Measurements from ENCODE around the gene PARD3B. TPM values are rescaled to one million over a fixed set of nuclear protein-coding genes. Genes with fewer than 3 reads are reported as not detected.

Gene PARD3B
- total and polyA plus RNA-seq, 2 of the 8 experiments (the other 6 are each of a cell fraction or from before 2014, with no cell fraction given): 1.2 to 5.7 TPM

DNA sequence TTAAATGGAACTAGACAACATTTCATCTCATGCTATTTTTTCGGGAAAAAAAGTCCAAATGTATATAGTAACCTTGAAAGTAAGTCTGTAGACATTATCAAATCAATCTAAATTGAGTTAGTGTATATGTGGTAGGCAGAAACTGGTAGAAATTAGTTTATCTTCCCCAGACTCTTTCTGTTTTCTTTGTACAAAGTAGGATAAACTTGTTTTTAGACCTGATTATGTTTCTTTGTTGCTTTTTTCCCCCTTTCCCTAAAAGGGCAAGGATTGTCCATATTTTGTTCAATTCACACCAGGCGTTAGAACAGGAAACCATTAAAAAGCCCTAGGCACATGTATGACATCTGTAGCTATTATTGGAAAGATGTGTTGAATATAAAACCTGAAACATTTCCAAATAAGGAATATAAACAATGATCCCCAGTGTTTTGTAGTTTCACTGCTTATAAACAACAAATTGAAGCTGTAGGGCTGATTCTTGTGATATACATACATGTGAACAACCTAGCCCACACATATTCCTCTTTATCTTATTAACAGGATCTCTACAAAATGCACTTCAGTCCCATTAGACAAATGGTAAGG is 528.3 kb downstream of the PARD3B start:
- ChIA-PET POLR2A (ENCODE audit: partially characterized antibody) (interaction anchor here (0.7 kb wide), 1 partner anchor 32 kb away, joined by 3 read pairs; no protein-coding TSS in a partner anchor), CTCF (ENCODE audit: partially characterized antibody) (interaction anchor here (0.9 kb wide), 1 partner anchor 23 kb away, joined by 5 read pairs; no protein-coding TSS in a partner anchor)
- Histone ChIP-seq H4K8ac (ENCODE audit: extremely low read depth, insufficient read depth, low read length) (no peak overlapping the region), H4K20me1 (replicated peaks in 1 of 2; ENCODE audit: control insufficient read depth in 1 of 2, insufficient read depth in 2 of 2, low read length in 2 of 2) (no peaks in the 10 kb centered on the region), H3K27me3 (replicated peaks in 1 of 4; ENCODE audit: control insufficient read depth in 3 of 4, extremely low read depth in 1 of 4, insufficient read depth in 3 of 4, low read length in 3 of 4) (no peaks in the 10 kb centered on the region), H3K4ac (replicated peaks; ENCODE audit: insufficient read length, low read depth, low read length) (no peak overlapping the region), H3K27ac (ENCODE audit: low read depth, low read length) (no peak overlapping the region), H2BK15ac (ENCODE audit: low read length) (no peak overlapping the region), H3K23me2 (ENCODE audit: low read depth, low read length) (no peaks in the 10 kb centered on the region), H4K5ac (ENCODE audit: insufficient read length, low read depth, low read length) (no peak overlapping the region), H3K9me3 (ENCODE audit: insufficient read depth in 2 of 2, low read depth in 1 of 2, low read length in 1 of 2) (no peaks in the 10 kb centered on the region), H3K79me2 (ENCODE audit: control insufficient read depth in 1 of 2, insufficient read depth in 2 of 2, low read length in 2 of 2) (no peaks in the 10 kb centered on the region), H2BK5ac (ENCODE audit: low read depth, low read length) (no peak overlapping the region), H2BK20ac (ENCODE audit: low read length) (no peak overlapping the region), H3K4me3 (ENCODE audit: extremely low read depth in 1 of 4, insufficient read depth in 2 of 4, low read depth in 3 of 4, low read length in 4 of 4) (no peak overlapping the region), H2BK120ac (replicated peaks; ENCODE audit: low read depth, low read length) (no peak overlapping the region), H3K79me1 (ENCODE audit: low read depth, low read length) (no peaks in the 10 kb centered on the region), H2AFZ (ENCODE audit: low read length) (no peak overlapping the region), H3K4me2 (ENCODE audit: insufficient read depth in 1 of 2, low read depth in 2 of 2, low read length in 2 of 2) (no peak overlapping the region), H2AK5ac (ENCODE audit: low read depth, low read length) (no peak overlapping the region), H3K4me1 (replicated peaks in 1 of 4; ENCODE audit: control insufficient read depth in 3 of 4, insufficient read depth in 4 of 4, low read length in 3 of 4) (peaks cover 0 to 5% (median 3%) of the 10 kb centered on the region in 4 experiments; a peak in 3 of 7 replicates), H3K36me3 (ENCODE audit: control insufficient read depth in 2 of 4, insufficient read depth in 4 of 4, low read length in 3 of 4) (no peaks in the 10 kb centered on the region), H3K18ac (ENCODE audit: extremely low read depth, low read length) (no peak overlapping the region), H3K9ac (replicated peaks in 1 of 4; ENCODE audit: extremely low read depth in 1 of 4, low read depth in 3 of 4, low read length in 3 of 4) (no peak overlapping the region), H3K56ac (replicated peaks; ENCODE audit: insufficient read length, low read depth, low read length) (no peak overlapping the region), H3K14ac (ENCODE audit: insufficient read length) (no peak overlapping the region), H3K23ac (ENCODE audit: insufficient read length) (no peak overlapping the region), H2BK12ac (ENCODE audit: low read depth, low read length) (no peak overlapping the region), H4K91ac (replicated peaks; ENCODE audit: insufficient read length, low read length) (no peak overlapping the region)
- FAIRE-seq (peak; percentile 39), DNase-seq (ENCODE audit: low read depth in 1 of 2, low spot score in 2 of 2) (no peak)
- WGBS, 2 experiments (ENCODE audit: extremely low coverage in 1 of 2, insufficient coverage in 1 of 2, insufficient read length in 1 of 2, insufficient replicate concordance in 2 of 2, low coverage in 1 of 2, low lambda C conversion rate in 2 of 2, missing lambda C conversion rate in 1 of 2): 79% methylated on average over 2 of the region's 2 CpGs; no CpG with 5 or more reads in 1 of the 2 experiments
- TF ChIP-seq GTF2F1 (IDR thresholded peaks at IDR 0.05; ENCODE audit: borderline replicate concordance, low read depth, low read length): no peak
- no peak for TF ChIP-seq BCL11A (IDR thresholded peaks at IDR 0.05; ENCODE audit: low read depth in 2 of 2, low read length in 2 of 2)
- TF ChIP-seq SIX5 (IDR thresholded peaks at IDR 0.05; ENCODE audit: low read depth, low read length): no peak
- no peak for TF ChIP-seq RBBP5 (IDR thresholded peaks at IDR 0.05; ENCODE audit: borderline replicate concordance, low read depth, low read length)
- no peak for TF ChIP-seq RAD21 (IDR thresholded peaks at IDR 0.05 in 1 of 2, conservative IDR thresholded peaks at IDR 0.05 in 1 of 2; ENCODE audit: low read depth in 2 of 2, low read length in 2 of 2)
- TF ChIP-seq RNF2 (IDR thresholded peaks at IDR 0.05; ENCODE audit: borderline replicate concordance, low read depth, low read length, missing control alignments, poor library complexity, severe bottlenecking): no peak
- TF ChIP-seq SP2 (IDR thresholded peaks at IDR 0.05; ENCODE audit: low read length): no peak
- no peak for TF ChIP-seq POU5F1 (IDR thresholded peaks at IDR 0.05; ENCODE audit: low read depth, low read length)
- no peak for TF ChIP-seq CTBP2 (IDR thresholded peaks at IDR 0.05; ENCODE audit: borderline replicate concordance, insufficient read depth, insufficient read length, low read length)
- TF ChIP-seq, protein P1, sequence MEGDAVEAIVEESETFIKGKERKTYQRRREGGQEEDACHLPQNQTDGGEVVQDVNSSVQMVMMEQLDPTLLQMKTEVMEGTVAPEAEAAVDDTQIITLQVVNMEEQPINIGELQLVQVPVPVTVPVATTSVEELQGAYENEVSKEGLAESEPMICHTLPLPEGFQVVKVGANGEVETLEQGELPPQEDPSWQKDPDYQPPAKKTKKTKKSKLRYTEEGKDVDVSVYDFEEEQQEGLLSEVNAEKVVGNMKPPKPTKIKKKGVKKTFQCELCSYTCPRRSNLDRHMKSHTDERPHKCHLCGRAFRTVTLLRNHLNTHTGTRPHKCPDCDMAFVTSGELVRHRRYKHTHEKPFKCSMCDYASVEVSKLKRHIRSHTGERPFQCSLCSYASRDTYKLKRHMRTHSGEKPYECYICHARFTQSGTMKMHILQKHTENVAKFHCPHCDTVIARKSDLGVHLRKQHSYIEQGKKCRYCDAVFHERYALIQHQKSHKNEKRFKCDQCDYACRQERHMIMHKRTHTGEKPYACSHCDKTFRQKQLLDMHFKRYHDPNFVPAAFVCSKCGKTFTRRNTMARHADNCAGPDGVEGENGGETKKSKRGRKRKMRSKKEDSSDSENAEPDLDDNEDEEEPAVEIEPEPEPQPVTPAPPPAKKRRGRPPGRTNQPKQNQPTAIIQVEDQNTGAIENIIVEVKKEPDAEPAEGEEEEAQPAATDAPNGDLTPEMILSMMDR (IDR thresholded peaks at IDR 0.05; ENCODE audit: control extremely low read depth in 1 of 3, insufficient read depth in 1 of 3, low read depth in 1 of 3, low read length in 3 of 3): no peak

Measured in H1 (cell line).